ENCODE data around the gene IKZF2. TPM values are rescaled to one million over a fixed set of nuclear protein-coding genes. Genes with fewer than 3 reads are reported as not detected.

Gene IKZF2
- total RNA-seq, 1 donor = 11.3 TPM

DNA sequence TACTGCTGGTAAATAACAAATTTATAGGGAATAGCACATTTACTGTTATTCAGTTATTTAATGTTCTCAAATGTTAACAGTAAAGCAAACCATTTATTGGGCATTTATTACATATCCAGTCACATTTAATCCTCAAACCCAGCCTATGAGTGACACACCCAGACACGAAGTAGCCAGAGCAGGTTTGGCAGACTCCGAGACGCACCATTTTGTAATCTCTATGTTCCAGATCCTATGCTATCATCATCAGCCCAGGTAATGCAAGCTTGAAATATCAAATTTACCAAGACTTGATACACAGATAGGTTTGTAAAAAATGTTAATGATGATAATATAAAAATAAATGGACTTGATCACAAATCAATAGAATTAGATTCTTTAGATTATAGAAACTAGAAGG lies 131.1 kb downstream of the IKZF2 start:
- H3K4me3 ChIP-seq (ENCODE audit: low read depth, low read length) = no peak overlapping the region
- TF ChIP-seq, protein P1, sequence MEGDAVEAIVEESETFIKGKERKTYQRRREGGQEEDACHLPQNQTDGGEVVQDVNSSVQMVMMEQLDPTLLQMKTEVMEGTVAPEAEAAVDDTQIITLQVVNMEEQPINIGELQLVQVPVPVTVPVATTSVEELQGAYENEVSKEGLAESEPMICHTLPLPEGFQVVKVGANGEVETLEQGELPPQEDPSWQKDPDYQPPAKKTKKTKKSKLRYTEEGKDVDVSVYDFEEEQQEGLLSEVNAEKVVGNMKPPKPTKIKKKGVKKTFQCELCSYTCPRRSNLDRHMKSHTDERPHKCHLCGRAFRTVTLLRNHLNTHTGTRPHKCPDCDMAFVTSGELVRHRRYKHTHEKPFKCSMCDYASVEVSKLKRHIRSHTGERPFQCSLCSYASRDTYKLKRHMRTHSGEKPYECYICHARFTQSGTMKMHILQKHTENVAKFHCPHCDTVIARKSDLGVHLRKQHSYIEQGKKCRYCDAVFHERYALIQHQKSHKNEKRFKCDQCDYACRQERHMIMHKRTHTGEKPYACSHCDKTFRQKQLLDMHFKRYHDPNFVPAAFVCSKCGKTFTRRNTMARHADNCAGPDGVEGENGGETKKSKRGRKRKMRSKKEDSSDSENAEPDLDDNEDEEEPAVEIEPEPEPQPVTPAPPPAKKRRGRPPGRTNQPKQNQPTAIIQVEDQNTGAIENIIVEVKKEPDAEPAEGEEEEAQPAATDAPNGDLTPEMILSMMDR (IDR thresholded peaks at IDR 0.05; ENCODE audit: insufficient read depth, low read length) = no peak
- DNase-seq (ENCODE audit: low read depth) = no peak

DNA sequence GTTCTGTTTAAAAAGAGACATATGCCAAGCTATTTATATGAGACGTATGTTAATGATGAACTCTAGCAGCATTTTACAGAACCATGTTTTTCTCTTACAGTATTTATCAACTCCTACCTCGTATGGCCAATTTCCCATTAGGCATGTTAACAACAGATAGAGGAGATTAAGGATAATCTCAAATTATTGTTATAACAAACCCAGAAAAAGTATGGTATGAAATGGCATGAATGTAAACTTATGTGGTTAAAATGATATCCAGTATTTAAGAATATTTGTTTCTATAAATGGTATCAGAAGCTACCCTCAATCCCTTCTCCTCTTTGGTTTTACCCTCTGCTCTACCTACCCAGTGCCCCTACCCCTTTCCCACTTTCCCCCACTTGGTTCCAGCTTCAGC lies 132.0 kb downstream of the IKZF2 start:
- TF ChIP-seq, protein P1 (IDR thresholded peaks at IDR 0.05; ENCODE audit: insufficient read depth, low read length) = no peak
- no peak overlapping the region for H3K4me3 ChIP-seq (ENCODE audit: low read depth, low read length)
- no peak for DNase-seq (ENCODE audit: low read depth)

DNA sequence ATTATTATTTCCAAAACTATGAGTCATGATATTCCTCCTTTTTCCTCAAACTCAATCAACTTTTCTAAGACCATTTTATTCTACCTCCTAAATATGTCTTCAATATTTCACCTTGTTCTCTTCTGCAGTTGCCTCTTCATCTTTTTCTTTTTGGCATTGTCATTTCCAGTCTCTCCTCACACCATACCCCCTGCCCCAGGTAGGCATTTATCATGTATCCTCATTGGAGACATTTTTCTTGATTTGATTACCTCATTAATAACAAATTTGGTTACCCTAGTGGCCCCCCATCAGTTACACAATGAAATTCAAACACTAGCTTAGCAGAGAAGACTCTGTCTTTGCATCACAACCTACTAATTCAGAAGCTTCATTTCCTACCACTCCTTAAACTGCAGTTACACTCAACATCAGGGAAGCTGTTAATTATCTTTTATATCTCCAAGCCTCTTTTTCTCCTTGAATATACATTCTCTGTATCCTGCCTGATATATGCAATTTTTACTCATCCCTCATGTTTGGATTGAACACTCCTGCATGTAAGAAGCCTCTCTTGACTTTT lies 133.0 kb downstream of the IKZF2 start:
- TF ChIP-seq, protein P1 (IDR thresholded peaks at IDR 0.05; ENCODE audit: insufficient read depth, low read length) = no peak
- H3K4me3 ChIP-seq (ENCODE audit: low read depth, low read length) = no peak overlapping the region
- DNase-seq (ENCODE audit: low read depth) = no peak

DNA sequence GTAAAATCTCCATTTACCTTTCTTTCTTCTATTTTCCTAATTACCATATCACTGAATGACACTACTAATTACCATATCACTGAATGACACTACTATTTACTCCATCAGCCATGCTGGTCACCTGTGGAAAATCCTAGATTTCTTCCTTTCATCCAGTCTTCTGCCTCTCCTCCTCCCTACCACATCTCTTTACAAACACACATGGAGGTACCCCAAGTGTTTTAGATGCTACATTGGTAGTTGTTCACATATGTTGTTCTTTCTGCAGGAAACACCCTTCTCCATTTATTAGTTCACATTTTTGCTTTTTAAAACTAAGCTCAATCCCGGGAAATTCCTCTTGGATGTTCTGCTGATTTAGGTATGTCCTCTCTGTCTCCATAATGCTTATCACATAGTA lies 134.0 kb downstream of the IKZF2 start:
- no peak overlapping the region for H3K4me3 ChIP-seq (ENCODE audit: low read depth, low read length)
- TF ChIP-seq, protein P1 (IDR thresholded peaks at IDR 0.05; ENCODE audit: insufficient read depth, low read length) = no peak
- no peak for DNase-seq (ENCODE audit: low read depth)

DNA sequence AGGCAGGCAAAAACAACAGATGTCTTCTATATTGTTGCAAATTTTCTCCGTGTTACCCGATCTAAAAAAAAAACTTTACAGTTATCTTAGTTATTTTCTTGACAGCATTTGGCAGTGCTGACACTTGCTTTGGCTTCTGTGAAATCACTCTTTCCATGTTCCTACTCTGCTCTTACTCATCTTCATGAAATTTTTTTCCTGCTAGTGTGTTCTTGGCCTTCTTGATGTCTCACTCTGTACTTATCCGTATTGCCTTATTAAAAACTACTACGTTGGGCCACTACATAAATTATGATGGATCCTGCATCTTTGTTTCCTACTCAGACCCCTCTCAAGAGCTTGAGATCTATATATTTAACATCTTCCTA lies 134.4 kb downstream of the IKZF2 start:
- TF ChIP-seq, protein P1 (IDR thresholded peaks at IDR 0.05; ENCODE audit: insufficient read depth, low read length) = no peak
- DNase-seq (ENCODE audit: low read depth) = peak; percentile 28
- no peak overlapping the region for H3K4me3 ChIP-seq (ENCODE audit: low read depth, low read length)

DNA sequence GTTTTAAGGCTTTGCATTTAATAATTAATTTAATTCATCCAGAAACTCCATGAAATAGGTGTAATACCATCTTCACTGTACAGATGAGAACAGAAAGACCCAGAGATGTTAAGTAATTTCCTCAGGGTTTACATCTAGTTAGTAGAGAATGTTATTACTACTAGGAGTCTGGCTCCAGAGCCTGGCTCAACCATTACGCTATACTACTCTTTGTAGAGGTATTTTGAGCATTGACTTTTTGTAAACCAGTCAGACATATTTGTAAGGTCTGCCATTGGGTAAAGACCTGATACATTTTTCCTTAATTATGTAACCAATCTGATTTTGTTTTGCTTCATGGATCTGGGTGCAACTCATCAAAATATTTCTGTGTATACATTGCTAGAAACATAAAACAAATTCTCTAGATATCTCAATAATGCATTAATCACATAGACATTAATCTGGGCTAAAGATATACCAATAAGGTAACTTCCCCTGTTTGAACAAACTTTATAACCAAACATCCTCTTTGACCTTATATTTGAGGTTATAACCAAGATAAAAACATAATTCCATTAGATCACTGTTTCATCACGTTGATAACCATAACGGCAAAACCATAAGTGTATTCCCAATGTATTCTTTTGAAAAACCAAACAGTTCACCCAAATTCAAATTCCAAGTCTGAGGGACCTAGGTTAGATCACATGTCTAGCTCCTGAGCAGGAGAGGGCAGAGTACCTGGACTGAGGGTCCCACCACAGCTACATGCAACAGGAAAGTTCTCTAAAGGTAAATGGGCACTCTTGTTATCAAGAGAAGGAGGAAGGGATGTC lies 135.0 kb downstream of the IKZF2 start:
- H3K4me3 ChIP-seq (ENCODE audit: low read depth, low read length) = no peak overlapping the region
- TF ChIP-seq, protein P1 (IDR thresholded peaks at IDR 0.05; ENCODE audit: insufficient read depth, low read length) = no peak
- DNase-seq (ENCODE audit: low read depth) = no peak
